ENCODE measurements around the gene FTL.

FTL gene

DNA sequence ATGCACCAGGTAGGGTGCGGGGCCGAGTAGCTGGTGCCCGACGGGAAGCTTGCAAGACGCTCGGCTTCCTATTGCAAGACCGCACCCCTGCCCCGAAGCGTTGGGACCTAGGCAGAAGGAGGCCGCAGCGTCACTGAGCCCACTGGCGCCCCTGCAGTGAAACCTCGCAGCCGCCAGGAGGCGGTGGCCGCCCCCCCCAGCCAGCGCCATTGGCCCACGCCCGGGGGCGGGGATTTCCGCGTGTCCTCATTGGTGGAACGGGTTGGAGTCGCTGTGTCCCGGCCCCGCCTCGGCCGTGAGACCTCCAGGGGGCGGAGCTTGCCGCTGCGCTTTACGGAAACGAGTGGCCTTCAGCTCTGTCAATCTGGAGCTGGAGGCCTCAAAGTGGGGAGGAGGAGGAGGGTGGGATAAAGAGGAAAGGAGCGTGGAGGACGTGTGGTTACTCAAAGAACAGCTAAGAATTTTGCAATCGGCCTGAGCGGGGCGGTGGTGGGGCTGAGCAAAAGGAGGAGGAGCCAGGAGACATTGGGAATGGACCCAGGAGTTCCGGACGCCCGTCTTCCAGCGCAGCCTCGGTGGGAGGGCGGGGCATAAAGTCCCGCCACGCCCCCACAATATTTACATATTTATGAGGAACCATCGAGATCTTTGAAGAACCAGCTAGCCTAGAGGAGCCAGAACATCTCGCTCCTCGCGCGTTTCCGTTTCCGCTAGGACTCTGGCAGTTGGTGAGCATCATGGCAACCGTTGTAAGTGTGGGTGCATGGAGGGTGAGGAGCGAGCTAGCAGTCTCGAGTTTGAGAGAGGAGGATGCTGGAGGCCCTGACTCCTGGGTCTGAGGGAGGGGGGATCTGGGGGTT is 28.3 kb downstream of the FTL start, which contains the start of the genes GYS1 and RUVBL2:
Gene GYS1 (minus strand): TSS at position 135 of the 860 bp plus-strand sequence. CDS start 197 bp downstream, outside the sequence.
Gene RUVBL2 (plus strand): TSS at position 713 of the 860 bp plus-strand sequence. CDS start 25 bp downstream, at position 738.
- DNase-seq, result peak; percentile 99

DNA sequence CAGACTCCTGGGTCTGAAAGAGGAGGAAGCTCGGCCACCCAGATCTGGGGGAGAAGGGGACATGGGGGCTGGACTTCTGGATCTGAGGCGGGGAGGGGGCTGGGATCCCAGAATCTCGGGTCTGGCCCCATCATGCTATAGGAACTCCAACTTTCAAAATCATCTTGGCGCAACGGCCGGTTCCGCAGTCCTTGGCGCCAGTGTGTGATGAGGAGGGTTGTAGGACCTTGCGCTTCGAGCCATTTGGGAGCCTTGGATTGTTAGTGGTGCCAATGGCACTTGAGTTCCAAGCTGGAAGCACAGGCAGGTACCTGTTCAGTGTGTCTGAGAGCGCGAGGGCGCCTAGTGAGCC is 28.9 kb downstream of the FTL start:
- no peak for DNase-seq

DNA sequence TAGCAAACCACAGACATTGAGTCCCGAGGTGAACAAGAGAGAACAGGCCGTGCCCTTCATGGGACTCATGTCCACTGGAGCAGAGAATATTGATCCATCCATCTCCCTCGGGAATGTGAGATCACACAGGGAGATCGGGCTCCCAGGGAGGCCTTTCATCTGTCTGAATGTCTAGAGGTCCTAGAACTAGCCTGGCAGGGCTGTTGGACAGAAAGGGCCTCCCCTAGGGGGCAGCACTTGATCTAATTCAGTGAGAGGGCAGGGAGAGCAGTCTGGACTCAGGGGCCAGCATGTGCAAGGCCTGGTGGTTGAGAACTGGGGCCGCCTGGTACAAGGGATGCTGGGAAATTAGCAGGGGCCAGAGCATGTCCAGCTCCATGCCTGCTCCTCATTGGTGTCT is 32.9 kb downstream of the FTL start:
- DNase-seq, result peak; percentile 53

DNA sequence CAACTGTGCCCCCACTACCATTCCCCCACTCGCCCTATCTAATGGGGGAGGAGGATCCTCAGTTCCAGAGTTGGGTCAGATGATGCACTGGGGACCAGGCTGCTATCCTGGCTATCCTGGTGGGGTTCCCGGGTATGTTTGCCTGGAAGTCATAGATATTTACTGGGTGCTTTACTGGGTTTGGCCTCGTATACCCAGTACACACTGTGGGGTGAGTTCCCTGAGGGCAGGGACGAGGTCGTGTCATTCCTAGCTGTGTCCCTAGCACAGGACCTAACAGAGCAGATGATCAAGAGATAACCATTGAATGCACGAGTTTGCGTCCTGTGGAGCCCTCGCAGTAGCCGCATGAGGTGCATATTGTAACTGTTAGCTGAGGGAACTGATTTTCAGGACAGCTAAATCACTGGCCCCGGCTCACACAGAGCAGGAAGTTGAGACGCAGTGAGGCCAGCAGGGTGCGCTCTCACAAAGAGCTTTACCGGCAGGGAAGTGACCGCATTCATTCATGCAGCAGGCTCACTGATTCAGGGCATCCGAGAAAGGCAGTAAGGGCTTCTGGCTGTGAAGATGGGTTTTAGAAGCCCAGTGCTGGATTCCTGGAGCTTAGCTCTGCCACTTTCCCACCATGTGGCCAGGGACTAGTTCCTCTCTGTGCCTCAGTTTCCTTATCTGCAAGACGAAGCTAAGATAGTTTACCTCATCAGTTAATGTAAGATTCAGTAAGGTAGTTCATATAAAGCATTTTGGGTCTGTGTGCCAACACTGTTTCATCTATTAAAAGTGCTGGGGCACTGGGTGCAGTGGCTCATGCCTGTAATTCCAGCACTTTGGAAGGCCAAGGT is 34.6 kb downstream of the FTL start:
- DNase-seq, result peak; percentile 74

DNA sequence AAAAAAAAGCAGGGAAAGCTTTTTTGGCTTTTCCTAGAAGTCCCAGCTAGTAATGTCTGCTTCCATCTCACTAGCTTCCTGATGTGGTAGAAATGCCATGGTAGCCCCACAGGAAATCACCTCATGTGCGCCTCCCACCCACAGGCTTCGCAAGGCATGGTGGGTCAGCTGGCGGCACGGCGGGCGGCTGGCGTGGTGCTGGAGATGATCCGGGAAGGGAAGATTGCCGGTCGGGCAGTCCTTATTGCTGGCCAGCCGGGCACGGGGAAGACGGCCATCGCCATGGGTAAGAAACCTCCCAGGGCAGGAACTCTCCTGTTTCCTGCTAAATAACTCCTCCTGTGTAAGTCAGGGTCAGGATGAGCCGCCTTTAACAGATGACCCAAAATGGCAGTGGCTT is 39.0 kb downstream of the FTL start:
- DNase-seq, result no peak

DNA sequence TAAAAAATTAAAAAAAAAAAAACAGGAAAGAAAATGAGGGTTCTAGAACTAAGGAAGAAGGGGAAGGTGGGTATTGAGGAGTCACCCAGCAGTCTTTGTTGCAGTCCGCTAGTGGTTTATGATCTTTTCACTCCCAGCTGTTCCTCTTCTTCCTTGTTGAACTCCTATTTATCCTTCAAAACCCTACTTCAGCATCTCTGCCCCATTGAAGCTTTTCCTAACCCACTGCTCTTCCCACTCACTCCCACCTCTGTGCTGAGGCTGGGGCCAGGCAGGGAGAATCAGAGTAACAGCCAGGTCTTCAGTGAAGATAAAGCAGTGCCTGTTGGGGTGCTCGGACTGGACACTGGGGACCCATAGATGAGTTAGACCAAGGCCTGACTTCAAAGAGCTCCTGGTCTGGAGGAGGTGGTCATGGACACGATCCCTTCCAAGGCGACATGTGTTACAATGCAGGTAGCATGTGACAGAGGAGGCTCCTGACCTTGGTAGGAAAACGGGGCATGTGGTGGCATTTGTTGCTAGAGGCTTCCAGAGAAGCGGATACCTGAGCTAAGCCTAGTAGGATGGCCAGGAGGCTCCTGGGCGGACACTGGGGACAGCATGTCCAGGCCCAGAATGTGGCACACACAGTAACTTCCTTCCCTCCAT is 40.0 kb downstream of the FTL start:
- no peak for DNase-seq

DNA sequence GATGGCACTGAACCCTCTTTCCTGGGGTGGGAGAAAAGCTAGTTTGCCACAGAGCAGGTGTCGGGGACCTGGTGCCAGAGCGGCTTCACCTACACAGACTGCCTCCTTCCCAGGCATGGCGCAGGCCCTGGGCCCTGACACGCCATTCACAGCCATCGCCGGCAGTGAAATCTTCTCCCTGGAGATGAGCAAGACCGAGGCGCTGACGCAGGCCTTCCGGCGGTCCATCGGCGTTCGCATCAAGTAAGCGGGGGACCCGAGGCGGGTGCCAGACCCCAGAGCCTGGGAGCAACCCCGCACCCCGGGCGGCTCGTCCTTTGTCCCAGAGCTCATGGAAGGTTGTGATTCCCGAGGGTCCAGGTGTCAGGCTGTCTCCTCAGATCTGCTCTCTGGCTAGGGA is 41.8 kb downstream of the FTL start:
- DNase-seq, result no peak

DNA sequence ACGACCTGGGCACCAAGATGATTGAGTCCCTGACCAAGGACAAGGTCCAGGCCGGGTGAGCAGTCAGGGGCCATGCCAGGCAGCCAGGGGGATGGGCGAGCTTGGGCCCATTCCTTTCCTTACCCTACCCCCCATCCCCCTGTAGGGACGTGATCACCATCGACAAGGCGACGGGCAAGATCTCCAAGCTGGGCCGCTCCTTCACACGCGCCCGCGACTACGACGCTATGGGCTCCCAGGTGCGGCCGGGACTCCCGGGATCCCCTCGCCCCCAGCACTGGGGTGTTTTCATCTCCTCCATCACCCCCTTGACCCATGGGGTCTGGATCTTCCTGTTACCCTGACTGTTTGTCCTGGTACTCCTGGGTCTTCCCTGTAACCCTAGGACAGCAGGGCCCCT is 44.7 kb downstream of the FTL start:
- no peak for DNase-seq

DNA sequence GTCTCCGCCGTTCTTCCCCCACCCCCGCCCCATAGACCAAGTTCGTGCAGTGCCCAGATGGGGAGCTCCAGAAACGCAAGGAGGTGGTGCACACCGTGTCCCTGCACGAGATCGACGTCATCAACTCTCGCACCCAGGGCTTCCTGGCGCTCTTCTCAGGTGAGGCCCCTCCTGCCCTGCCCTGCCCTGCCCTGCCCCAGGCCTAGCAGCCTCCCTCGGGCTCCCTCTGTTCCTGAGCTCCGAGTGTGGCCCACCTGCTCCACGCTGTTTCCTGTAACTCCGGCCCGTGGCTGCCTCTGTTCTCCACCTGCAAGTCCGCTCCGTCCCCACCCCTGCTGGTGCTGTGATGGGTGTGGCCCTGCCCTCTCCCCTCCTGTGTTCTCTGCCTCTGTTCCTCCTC is 45.3 kb downstream of the FTL start:
- DNase-seq, result no peak

DNA sequence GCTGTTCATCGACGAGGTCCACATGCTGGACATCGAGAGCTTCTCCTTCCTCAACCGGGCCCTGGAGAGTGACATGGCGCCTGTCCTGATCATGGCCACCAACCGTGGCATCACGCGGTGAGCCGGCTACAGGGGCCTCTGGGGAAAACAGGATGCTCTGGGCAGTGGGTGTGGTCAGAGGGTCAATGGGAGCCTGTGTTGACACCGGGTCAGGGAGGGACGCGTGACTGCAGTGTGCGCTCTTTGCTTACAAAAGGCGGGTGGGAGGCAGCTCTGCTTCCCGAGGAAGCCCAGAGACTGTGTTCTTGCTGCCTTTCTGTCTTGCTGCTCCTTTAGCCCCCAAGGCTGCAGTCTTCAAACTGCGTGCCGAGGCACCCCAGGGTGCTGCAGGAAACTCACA is 46.1 kb downstream of the FTL start:
- no peak for DNase-seq

DNA sequence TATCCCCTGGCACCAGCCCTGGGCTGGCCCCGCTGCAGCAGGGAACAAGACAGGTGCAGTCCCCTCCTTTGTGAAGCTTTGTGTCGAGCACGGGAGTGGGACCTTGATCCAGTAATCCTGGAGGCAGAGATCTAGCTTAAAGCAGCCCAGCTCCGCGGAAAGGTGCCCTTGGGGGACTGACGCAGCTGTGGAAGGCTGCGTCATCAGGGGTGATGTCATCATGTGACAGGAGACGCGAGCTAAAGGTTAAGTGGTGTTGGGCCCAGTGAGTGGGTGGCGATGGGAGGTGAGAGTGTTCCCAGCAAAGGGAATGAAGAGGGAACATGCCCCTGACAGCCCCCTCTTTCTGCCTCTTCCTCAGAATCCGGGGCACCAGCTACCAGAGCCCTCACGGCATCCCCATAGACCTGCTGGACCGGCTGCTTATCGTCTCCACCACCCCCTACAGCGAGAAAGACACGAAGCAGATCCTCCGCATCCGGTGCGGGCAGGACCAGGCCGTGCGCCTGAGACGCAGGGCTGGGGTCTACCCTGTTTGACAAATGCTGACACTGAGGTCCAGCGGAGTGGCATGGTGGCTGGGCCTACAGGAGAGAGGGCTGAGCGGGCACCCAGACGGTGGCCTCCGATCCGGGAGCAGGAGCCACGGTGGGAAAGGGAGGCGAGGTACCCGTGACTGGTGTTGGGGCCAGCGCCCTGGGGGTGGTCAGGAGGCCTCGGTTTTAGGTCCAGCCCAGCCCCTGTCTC is 49.2 kb downstream of the FTL start:
- no peak for DNase-seq

DNA sequence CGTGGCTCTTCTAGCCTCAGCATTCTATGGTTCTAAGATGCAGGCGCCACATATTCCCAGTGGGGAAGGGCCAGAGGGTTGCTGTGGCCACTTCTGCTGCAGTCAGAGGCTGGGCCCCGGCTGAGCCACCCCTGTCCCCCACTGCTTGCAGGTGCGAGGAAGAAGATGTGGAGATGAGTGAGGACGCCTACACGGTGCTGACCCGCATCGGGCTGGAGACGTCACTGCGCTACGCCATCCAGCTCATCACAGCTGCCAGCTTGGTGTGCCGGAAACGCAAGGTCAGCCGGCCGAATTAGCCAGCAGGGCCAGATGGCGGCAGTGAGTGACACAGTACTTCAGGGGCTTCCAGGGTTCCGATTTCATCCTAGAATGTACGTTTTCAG is 49.8 kb downstream of the FTL start:
- no peak for DNase-seq

DNA sequence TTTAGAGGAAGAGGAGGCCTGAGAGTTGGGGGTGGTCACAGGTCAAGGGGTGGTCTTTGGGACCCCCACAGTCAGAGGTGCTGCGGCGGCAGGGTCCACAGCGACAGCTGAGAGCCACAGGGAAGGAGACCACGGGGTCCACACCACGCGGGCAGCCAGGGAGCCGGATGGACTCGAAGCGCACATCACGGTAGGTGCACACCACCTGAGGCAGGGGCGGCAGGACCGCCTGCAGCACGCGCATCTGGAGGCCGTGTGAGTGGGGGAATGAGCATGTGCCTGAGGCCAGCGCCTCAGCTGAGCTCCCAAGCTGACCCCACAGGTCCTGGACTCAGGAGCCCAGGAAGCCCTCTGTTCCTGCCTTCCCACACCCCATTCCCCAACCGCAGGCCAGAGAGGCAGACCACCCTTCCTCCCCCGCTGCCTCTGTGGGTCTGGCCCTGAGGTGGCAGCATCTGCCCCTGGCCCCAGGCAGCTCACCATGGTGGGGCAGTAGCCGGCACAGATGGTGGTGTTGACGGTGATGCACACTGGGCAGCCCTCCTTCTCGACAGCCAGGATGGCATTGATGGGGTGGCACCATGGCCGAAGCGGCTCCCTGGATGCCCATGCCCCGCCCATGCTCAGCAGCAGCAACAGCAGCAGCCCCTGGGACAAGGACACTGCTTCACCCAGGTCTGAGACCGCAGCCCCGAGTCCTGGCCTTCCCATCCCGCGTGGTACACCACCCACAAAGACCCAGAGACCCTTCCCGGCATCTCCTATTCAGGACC is 51.1 kb downstream of the FTL start:
- no peak for DNase-seq

Data from activated CD8-positive, alpha-beta memory T cell treated with anti-CD3 and anti-CD28 coated beads, Interleukin-2, amount 50 U/mL, for 4 hours (primary cell).